Inferior parietal cortex (tissue), 1 donor: ENCODE data around the gene CERS2.
A peak's percentile ranks its signal among the peaks of the same experiment; 100 is the strongest.
"Not testable (repeated sequence)": the region's sequence is repeated elsewhere in the genome, so short reads cannot be mapped to it uniquely, and the experiment has no call there.

ENCODE experiments used
- DNase-seq: peaks from one replicate; pipeline ENCODE4 v3.0.0-alpha.2; 2016; ENCODE audit errors: extremely low spot score

The CERS2 gene

GRCh38 chr1:150969626-150970025, 5.0 kb downstream of the CERS2 start:
- DNase-seq: no peak

GRCh38 chr1:150968491-150968890, 6.1 kb downstream of the CERS2 start:
- no peak for DNase-seq

- no peak for DNase-seq
These were observed 6.7 kb downstream of the CERS2 start for GRCh38 chr1:150967936-150968335.

- DNase-seq: no peak
These were observed 8.6 kb downstream of the CERS2 start for GRCh38 chr1:150966011-150966410.

- DNase-seq: no peak
These were observed 9.0 kb downstream of the CERS2 start for GRCh38 chr1:150965605-150966004.

DNA sequence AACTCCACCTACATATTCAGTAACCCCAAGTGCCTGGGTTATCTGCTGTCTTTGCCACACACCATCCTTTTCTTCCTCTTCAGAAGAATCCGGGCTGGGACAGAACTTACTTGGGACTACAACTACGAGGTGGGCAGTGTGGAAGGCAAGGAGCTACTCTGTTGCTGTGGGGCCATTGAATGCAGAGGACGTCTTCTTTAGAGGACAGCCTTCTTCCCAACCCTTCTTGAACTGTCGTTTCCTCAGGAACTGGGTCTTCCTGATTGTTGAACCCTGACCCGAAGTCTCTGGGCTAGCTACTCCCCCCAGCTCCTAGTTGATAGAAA, 10.5 kb downstream of the CERS2 start:
- DNase-seq: no peak

DNA sequence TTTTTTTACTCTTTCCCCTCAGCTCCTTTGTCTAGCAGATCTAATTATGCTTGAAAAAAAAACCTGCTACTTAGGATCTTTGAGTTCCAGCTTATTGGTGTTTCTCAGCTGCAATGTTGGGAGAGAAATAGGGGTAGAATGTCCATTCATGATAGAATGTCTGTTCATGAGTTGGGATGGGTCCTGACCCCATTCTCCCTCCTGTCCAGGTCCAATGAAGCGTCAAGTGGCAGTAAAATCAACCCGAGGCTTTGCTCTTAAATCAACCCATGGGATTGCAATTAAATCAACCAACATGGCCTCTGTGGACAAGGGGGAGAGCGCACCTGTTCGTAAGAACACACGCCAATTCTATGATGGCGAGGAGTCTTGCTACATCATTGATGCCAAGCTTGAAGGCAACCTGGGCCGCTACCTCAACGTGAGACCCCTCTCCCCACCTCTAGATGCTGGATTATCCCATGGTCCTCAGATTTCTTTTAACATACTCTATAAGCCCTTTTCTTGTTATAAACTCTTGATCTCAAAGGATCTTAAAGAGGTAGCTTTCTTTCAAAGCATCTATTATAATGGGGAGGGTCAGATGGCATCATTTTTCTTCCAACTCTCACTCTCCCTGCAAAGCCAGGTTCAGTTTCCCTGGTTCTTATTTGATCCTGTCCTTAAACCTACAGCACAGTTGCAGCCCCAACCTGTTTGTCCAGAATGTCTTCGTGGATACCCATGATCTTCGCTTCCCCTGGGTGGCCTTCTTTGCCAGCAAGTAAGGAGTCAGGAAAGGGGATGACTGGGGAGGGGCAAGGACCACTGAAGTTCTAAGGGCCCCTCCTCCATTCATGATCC, 11.1 kb downstream of the CERS2 start:
- no peak for DNase-seq

DNA sequence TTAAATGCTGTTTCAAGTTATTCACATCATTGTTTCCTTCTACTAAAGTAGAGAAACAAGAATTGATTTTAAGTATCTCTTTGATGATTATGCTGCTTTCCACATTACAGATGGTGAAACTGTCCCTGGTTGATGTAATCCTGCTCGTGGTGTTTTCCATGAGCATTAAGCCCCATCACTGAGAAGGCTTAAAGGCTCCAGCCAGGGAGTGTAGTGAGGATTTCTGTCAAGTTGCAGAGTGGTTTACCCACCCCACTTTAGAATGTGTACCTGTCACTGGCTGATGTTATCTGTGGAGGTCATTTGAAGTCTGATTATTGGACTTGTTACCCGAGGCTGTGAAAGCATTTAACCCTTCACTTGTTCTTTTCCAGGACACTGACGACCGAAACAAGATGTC, 12.9 kb downstream of the CERS2 start:
- no peak for DNase-seq

- no peak for DNase-seq
These were observed 14.0 kb downstream of the CERS2 start for GRCh38 chr1:150960646-150961045.

GRCh38 chr1:150957666-150958065, 17.0 kb downstream of the CERS2 start:
- DNase-seq: no peak

GRCh38 chr1:150955280-150955679, 19.4 kb downstream of the CERS2 start:
- no peak for DNase-seq

DNA sequence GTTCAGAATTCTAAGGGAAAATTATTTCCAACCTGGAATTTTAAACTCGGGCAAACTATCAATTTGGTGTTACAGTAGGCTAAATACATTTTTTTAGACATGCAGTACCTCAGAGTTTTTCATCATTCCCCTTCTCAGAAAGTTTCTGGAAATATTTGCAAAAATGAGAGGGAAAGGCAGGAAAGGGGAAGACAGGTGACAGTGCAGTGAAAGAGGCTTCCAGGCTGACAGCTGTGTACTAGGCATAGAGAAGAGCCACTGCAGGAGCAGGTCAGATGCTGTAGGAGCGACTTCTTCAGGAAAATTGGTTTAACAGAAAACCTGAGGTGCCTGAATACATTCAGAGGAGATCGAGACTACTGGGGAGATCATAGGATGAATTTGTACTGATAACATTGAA, 19.9 kb downstream of the CERS2 start:
- no peak for DNase-seq

GRCh38 chr1:150944856-150945255, 29.8 kb downstream of the CERS2 start:
- DNase-seq: no peak

GRCh38 chr1:150931773-150932172, 42.9 kb downstream of the CERS2 start:
- DNase-seq: no peak

DNA sequence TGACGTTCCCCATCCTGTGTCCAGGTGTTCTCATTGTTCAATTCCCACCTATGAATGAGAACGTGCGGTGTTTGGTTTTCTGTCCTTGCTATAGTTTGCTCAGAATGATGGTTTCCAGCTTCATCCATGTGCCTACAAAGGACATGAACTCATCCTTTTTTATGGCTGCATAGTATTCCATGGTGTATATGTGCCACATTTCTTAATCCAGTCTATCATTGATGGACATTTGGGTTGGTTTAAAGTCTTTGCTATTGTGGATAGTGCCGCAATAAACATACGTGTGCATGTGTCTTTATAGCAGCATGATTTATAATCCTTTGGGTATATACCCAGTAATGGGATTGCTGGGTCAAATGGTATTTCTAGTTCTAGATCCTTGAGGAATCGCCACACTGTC, 45.9 kb downstream of the CERS2 start:
- not testable (repeated sequence) for DNase-seq

- no peak for DNase-seq
These were observed 46.3 kb downstream of the CERS2 start for GRCh38 chr1:150928286-150928685.

DNA sequence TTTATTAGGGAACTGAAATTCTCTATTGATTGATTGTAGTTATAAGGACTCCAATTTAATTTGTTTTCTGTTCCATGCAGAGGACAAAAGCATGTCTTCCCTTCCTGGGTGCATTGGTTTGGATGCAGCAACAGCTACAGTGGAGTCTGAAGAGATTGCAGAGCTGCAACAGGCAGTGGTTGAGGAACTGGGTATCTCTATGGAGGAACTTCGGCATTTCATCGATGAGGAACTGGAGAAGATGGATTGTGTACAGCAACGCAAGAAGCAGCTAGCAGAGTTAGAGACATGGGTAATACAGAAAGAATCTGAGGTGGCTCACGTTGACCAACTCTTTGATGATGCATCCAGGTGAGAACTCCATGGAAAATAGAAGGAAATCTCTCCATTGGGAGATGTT, 47.0 kb downstream of the CERS2 start:
- no peak for DNase-seq

DNA sequence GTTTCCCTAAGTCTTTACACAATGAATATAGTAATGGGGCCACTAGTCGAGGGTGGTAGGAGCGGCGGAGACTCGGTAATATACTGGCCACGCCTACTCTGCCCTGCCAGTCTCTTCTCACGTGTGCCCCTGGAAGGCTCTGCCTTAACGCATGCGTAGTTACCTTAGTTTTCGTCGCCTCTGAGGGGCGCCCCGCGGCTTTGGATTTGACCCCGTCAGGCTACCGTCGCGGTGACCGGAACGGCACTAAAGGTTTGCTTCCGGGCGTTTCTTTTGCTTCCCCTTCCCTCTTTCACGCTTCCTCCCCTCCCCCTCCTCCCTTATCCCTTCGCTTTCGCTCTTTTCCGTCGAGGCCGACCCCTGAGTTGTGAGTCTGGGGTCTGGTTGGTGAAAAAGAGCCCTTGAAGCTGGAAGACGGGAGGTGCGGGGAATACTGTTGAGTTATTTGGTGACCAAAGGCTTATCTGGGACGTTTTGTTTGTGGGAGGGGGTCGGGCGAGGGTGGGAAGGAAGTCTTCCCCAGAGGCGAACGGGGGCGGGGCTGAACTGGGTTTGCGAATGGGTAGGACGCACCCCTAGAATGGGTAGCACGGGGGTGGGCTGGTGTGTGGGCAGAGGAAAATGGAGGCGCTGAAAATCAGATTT, 48.4 kb downstream of the CERS2 start, which contains the start of gene SETDB1:
Gene SETDB1 (plus strand): TSS at position 267 of the 645 bp plus-strand sequence. CDS start 1,352 bp downstream, outside the sequence.
- peak; percentile 97 for DNase-seq

DNA sequence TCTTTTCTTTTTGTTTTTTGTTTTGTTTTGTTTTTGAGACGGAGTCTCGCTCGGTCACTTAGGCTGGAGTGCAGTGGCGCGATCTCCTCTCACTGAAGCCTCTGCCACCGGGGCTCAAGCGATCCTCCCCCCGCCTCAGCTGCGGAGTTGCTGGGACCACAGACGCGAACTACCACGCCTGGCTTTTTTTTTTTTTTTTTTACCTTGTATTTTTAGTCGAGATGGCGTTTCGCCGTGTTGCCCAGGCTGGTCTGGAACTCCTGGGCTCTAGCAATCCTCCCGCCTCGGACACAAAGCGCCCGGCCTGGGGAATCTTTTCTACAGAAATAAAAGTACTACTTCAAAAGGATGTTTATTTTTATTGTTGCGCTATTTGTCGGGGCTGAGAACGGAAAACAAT, 49.6 kb downstream of the CERS2 start:
- no peak for DNase-seq

DNA sequence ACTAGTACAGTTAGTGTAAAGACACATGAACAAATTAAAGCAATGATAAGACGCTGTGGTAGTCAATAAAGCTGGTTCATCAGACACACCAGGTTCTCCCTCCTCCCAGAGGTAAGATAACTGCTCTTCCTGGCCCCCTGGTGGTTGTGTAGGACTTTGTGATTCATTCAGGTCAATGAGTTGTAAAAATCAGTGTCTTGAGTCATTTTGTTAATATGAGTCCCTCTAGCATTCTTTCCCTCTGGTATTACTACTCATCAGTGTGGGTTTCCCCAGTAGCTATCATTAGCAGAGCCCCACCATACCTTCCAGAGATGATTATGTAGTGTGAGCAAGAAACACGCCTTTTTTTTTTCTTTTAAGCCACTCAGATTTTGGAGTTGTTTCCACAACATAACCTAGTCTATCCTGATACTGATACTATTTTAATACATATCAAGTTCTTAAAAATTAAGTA, 52.1 kb downstream of the CERS2 start:
- DNase-seq: peak; percentile 73

DNA sequence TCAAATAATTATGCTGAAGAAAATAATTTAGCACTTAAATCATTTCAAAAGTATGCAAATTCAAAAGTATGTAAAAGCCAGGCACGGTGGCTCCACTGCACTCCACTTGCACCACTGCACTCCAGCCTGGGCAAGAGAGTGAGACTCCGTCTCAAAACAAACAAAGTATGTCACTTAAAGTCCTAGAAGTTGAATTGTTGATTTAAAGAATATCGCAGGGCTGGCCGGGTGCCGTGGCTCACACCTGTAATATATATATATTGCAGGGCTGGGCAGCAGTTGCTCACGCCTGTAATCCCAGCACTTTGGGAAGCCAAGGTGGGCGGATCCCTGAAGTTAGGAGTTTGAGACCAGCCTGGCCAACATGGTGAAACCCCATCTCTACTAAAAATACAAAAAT, 57.2 kb downstream of the CERS2 start:
- no peak for DNase-seq
